Activated CD4-positive, alpha-beta T cell treated with anti-CD3 and anti-CD28 coated beads, Interleukin-2, amount 10 ng/mL, durations not matched to agents 24 days and 14 days (primary cell): ENCODE measurements around the gene DNAJC19. TPM values are rescaled to one million over a fixed set of nuclear protein-coding genes. Genes with fewer than 3 reads are reported as not detected.

ENCODE experiments used
- total RNA-seq: library from RNA; stranded (reverse); gene quantifications from 2 replicates; pipeline ENCODE4 v1.2.3, GENCODE V29; 2022

The DNAJC19 gene
- total RNA-seq, 1 donor from 2014 or later = 62.6 TPM

Other genes starting within 250 kb of the DNAJC19 start
- 149 and 161 TPM in 2 replicates for gene FXR1, start 77.1 kb downstream of the DNAJC19 start, total RNA-seq